NCI-H526 (cell line): Measurements from ENCODE around the gene MPPED1.
A peak's percentile ranks its signal among the peaks of the same experiment; 100 is the strongest.

Experiments used
- DNase-seq, 2 experiments: peaks; one replicate each; lab custom pipeline; 2025; lab: John Stamatoyannopoulos, UW

MPPED1 gene

GRCh38 chr22:43411869-43412807 lies at the start of gene MPPED1:
TSS of gene MPPED1 (plus strand) at chr22:43412014. CDS start at chr22:43424986, 12,972 bp downstream.
- peak in 1 of 2 experiments; percentile 42 for DNase-seq

DNA sequence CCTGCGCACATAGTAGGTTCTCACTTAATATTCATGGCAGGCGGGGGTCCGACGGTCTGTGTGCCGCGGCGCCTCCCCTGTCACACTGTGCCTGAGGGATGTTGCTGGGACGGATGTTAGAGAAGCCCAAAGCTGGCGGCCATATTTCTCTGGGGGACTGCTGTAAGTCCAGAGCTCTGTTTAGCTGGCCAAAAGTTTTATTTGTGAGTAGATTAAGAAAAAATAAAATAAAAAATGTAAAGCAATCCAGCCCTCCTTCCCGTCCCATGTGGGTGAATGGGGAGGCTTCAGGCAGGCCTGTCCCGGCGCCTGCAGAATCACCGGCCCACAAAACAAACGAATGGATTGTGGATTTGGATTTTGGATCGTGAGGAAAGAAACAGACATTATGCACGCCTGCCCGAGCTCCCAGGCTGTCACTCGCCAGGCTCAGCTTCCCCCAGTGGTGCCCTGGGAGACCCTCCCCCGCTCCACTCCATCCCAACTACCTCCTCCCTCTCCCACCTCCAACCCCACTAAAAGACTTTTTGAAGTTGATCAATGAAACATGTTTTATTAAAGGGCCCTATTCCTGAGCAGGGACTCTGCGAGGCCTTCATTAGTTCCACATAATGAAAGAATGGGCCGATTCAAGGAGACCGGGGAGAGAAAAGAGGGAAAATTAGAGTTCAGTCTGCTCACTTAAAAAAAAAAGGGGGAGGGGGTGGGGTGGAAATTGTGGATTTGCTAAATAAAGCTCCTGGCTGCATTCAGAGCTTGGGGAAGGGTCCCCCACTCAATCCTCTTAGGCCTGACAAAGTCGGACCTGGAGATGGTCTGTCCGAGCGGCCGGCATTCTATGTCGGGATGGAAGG lies 48.3 kb upstream of the MPPED1 start:
- no peak for DNase-seq

GRCh38 chr22:43364169-43364435 lies 47.7 kb upstream of the MPPED1 start:
- DNase-seq, result no peak

- DNase-seq, result no peak
Measured at GRCh38 chr22:43365715-43366440, 45.9 kb upstream of the MPPED1 start.

- no peak for DNase-seq
Measured at GRCh38 chr22:43370036-43370435, 41.8 kb upstream of the MPPED1 start.

GRCh38 chr22:43375951-43376455 lies 35.8 kb upstream of the MPPED1 start:
- DNase-seq, result no peak

- DNase-seq, result no peak
Measured at GRCh38 chr22:43376765-43377547, 34.9 kb upstream of the MPPED1 start.

GRCh38 chr22:43377548-43377895 lies 34.3 kb upstream of the MPPED1 start:
- DNase-seq, result no peak

GRCh38 chr22:43377896-43378704 lies 33.7 kb upstream of the MPPED1 start:
- DNase-seq, result no peak

- no peak for DNase-seq
Measured at GRCh38 chr22:43381693-43382092, 30.1 kb upstream of the MPPED1 start.

DNA sequence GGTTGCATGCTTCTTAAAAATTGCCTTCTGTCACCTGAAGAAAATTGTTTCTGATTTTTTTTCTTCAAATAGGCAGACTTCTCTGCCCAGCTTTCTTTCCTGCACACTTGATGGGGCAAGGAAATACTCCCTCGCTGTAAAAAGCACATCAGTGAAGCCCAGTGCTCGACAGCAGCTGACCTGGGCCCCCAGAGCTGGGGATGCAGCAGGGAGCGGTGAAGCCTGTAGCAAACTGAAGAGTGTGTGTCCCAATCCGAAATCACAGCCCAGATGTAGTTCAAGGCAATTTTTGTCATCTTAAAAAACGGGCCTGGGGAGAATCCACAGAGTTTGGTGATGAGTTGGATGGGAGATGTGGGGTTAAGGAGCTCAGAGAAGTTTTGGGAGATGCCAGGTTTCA lies 27.0 kb upstream of the MPPED1 start:
- DNase-seq, result no peak

- DNase-seq, result peak; percentile 16 to 73
Measured at GRCh38 chr22:43385770-43386641, 25.8 kb upstream of the MPPED1 start.

DNA sequence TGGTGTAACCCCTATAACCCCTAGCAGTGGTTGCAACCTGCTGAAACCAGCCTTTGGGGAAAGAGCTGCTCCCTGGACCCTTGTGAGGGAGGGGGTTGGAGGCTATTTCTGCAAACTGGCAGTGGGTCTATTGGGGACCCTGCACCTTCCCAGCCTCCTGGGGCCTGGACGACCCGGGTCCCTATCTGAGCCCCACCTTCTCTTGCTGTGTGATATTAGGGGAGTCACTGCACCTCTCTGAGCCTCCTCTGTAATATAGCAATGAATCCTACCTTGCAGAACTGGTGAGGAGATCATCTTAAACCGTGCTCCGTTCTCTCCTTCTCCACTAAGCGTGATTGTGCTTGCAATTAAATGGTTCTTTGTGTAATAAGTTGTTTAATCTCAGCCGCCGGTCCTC lies 24.0 kb upstream of the MPPED1 start:
- DNase-seq, result no peak

GRCh38 chr22:43388420-43388851 lies 23.4 kb upstream of the MPPED1 start:
- peak; percentile 22 to 68 for DNase-seq

DNA sequence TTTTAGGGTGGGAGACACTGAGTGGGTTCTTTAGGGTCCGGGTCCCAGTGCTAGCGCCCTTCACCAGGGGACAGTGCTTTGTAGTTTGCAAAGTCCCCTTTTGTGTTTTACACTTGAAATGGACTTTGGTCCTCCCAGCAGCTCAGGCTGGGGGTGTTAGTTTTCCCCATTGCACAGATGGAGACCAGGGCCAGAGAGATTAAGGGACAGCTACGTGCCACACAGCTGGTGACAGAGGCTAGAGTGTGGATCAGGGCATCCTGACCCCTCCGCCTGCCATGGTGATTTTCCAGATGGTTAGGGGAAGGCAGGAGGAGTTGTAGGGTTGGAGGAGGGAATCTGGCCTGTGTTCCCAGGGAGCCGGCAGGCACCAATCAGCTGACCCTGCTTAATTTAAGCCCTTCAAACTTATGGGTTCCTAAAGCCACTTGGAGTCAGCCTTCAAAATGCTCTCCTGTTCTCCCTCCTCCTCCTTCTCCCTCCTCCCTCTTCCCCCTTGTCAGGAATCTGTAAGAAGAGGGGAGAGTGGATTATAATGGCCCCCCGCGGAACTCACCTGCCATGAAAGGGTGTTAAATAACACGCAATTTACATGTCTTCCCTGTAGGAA lies 22.5 kb upstream of the MPPED1 start:
- no peak for DNase-seq

DNA sequence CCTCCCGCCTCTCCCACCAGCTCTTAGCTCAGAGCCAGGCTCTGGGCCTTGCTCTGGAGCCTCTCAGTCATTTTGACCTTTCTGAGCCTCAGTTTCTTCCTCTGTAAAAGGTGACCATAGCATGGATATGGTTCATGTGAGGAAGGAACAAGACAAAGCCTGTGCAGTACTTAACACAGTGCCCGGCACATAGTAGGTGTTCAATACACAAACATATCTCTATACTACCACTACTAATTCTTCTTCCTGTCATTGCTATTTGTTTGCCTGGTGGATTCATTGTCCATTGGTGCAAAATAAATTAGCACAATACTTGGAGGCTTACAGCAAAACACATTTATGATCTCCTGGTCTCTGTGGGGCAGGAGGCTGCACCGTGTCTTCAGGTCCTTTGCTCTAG lies 21.6 kb upstream of the MPPED1 start:
- no peak for DNase-seq

DNA sequence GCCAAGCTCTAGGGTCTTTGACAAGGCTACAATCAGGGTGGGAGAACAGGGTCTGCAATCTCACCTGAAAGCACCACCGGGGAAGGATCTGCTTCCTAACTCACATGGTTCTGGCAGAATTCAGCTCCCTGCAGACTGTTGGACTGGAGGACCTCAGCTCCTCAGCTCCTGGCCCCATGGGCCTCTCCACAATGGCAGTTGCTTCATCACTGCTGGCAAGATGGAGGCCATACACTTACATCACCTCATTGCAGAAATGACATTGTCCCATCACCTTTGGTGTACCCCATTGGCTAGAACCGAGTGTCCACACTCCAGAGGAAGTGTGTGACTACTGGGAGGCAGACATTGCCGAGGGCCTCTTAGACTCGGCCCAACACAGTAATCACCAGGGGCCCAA lies 20.9 kb upstream of the MPPED1 start:
- no peak for DNase-seq

- DNase-seq, result no peak
Measured at GRCh38 chr22:43391306-43391705, 20.5 kb upstream of the MPPED1 start.

DNA sequence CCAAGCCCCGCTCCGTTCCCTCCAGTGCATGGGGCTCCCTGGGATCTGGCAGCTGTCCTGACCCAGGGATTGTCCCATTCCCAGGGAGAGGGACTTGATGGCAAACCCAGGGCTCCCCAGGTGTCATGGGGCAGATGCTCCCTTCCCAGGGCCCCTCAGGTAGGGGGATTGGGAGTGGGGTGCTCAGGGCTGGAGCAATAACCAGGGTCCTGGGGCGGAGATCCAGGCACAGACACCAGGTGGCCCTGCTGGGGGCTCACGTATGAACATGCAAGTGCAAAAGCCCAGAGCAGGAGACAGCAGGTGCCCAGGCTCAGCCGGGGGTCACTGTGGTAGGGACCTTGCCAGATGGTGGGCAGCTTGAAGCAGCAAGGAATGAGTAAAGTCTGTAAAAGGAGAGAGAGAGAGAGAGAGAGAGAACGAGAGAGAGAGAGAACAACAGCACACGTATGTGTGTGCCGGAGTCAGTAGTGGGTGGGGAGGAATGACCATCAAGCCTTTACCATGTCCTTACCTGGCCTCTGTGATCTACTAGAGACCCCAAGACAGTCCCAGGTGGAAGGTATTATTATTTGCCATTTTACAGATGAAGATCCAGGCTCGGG lies 19.3 kb upstream of the MPPED1 start:
- no peak for DNase-seq
